Activated naive CD4-positive, alpha-beta T cell treated with anti-CD3 and anti-CD28 coated beads, Interleukin-2, amount 10 ng/mL, durations not matched to agents 7 days and 5 days (primary cell): Measurements from ENCODE around the gene METTL18.
"Not testable (repeated sequence)": the region's sequence is repeated elsewhere in the genome, so short reads cannot be mapped to it uniquely, and the experiment has no call there.

Experiments
- CTCF ChIA-PET: fragments of 350-600 bp; sonication (Branson Sonifier 250); formaldehyde crosslinking; loops from one replicate; lab custom pipeline; 2021; ENCODE audit warnings: antibody characterized with exemption; lab: Charles Lee
- DNase-seq: peaks from one replicate; pipeline ENCODE4 v3.0.0-alpha.2; 2020
- H3K27ac Mint-ChIP-seq: one replicate; pipeline ENCODE4 v1.8.0; 2021; ENCODE audit warnings: mild to moderate bottlenecking, moderate library complexity, mixed read lengths
- H3K27me3 Mint-ChIP-seq: one replicate; pipeline ENCODE4 v1.8.0; 2021; ENCODE audit warnings: mild to moderate bottlenecking, mixed read lengths
- H3K36me3 Mint-ChIP-seq: one replicate; pipeline ENCODE4 v1.8.0; 2021; ENCODE audit warnings: mixed read lengths
- H3K4me1 Mint-ChIP-seq: one replicate; pipeline ENCODE4 v1.8.0; 2021; ENCODE audit warnings: mixed read lengths
- H3K4me3 Mint-ChIP-seq: one replicate; pipeline ENCODE4 v1.8.0; 2021; ENCODE audit warnings: mild to moderate bottlenecking, moderate library complexity, mixed read lengths
- H3K9me3 Mint-ChIP-seq: one replicate; pipeline ENCODE4 v1.8.0; 2021; ENCODE audit warnings: mixed read lengths

The METTL18 gene

DNA sequence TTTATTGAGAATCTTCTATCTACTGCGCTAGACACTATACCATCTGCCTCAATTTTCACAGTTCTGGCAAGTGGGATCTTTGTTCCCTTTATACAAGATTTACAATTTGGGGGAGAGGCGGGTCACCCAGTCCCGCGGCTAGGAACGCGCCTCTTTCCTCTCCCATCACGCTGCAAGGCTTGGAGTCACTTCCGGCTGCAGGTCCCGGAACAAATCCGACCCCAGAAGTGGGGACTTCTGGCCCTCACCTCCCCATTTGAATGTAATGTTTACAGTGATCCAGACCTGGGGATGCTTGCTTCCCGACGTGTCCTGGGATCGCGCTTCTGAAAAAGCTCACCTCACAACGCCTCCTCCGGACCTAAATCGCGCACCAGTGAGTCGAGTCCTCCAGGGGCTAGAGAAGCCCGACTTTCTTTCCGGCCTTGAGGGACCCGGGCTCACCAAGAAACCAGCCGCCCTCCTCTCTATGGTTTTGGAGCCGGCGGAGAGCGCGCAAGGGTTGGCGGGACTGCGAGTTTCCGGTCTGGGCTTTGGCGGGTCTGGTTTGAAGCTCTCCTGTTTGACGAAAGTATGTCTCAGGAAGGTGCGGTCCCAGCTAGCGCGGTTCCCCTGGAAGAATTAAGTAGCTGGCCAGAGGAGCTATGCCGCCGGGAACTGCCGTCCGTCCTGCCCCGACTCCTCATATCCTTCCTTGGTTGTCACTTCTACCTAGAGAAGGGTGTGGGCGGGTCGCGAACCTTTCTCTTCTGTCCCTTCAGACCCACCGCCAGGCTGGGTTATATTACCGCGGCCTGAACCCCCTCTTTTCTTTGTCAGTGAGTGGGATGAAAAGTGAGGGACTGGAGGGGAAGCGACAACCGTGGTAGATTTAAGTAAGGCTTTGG, at the start of gene METTL18:
TSS of gene METTL18 (minus strand) at position 378 of the 887 bp plus-strand sequence. CDS start 1,212 bp downstream, outside the sequence.
- H3K9me3 Mint-ChIP-seq, result no peaks in the 10 kb centered on the region
- CTCF ChIA-PET, result interaction anchor here (0.7 to 1.8 kb wide), 7 partner anchors 15 to 244 kb away, joined by 3 to 6 read pairs (median 4); no protein-coding TSS in a partner anchor
- H3K36me3 Mint-ChIP-seq, result peaks cover 56% of the 10 kb centered on the region
- H3K27ac Mint-ChIP-seq, result peak within 1 kb of the TSS; percentile 92
- peak; percentile 97 for DNase-seq
- peaks cover 4% of the 10 kb centered on the region for H3K27me3 Mint-ChIP-seq
- peaks cover 68% of the 10 kb centered on the region for H3K4me1 Mint-ChIP-seq
- H3K4me3 Mint-ChIP-seq, result peak within 1 kb of the TSS; percentile 91

DNA sequence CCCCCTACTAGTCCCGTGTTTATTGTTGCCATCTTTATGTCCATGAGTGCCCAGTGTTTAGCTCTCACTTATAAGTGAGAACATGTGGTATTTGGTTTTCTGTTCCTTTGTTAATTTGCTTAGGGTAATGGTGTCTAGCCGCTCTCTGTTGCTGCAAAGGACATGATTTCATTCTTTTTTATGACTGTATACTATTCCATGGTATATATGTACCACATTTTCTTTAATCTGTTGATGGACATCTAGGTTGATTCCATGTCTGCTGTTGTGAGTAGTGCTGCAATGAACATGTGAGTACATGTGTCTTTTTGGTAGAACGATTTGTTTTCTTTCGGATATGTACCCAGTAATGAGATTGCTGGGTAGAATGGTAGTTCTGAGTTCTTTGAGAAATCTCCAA, 44.2 kb upstream of the METTL18 start:
- Mint-ChIP-seq H3K9me3 (peaks cover 17% of the 10 kb centered on the region), H3K4me3 (no peak overlapping the region), H3K27ac (no peak overlapping the region), H3K36me3 (peaks cover 76% of the 10 kb centered on the region), H3K27me3 (no peaks in the 10 kb centered on the region), H3K4me1 (no peaks in the 10 kb centered on the region)
- DNase-seq, result no peak
- CTCF ChIA-PET, result no interaction called here

DNA sequence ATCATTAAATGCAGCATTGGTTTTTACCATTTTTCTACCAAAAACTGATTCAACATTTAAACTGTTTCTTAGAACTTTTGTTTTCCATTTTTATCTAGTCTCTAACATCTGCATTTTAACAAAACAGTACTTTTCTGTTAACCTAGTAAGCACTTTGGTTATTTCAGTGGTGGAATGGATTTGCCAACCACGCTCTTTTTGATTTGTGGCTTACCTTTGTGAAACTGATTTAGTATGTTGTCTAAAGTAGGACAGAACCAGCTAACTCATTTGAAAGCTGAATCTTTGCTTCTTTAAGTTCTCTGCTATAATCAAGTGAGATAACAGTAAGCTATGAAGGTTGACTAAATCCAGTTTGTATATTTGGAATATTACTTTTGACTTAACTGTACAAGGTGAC, 41.5 kb upstream of the METTL18 start:
- Mint-ChIP-seq H3K36me3 (peaks cover 70% of the 10 kb centered on the region), H3K9me3 (peaks cover 17% of the 10 kb centered on the region), H3K4me1 (no peaks in the 10 kb centered on the region), H3K4me3 (no peak overlapping the region), H3K27me3 (no peaks in the 10 kb centered on the region), H3K27ac (no peak overlapping the region)
- no peak for DNase-seq
- CTCF ChIA-PET, result no interaction called here

DNA sequence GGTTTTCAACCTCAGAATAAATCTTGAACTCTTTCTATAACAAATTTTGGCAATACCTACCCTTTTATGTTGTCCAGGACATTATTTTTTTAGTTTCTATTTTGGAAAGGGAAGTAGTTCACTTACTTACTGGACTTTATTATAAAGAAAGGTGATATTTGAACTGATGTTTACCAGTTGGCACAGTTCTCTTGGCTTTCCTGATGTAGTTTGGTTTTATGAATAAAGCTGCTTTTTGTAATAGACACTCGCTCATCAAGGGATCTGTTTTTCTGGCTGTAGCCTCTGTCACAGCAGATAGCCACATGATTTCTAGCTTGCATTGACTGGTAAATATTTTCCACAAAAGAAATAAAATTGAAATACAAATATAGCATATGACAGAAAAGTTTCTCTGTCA, 40.9 kb upstream of the METTL18 start:
- DNase-seq, result no peak
- H3K9me3 Mint-ChIP-seq, result peaks cover 17% of the 10 kb centered on the region
- no peak overlapping the region for H3K4me3 Mint-ChIP-seq
- CTCF ChIA-PET, result no interaction called here
- H3K36me3 Mint-ChIP-seq, result peaks cover 69% of the 10 kb centered on the region
- H3K27ac Mint-ChIP-seq, result no peak overlapping the region
- no peaks in the 10 kb centered on the region for H3K27me3 Mint-ChIP-seq
- H3K4me1 Mint-ChIP-seq, result no peaks in the 10 kb centered on the region

DNA sequence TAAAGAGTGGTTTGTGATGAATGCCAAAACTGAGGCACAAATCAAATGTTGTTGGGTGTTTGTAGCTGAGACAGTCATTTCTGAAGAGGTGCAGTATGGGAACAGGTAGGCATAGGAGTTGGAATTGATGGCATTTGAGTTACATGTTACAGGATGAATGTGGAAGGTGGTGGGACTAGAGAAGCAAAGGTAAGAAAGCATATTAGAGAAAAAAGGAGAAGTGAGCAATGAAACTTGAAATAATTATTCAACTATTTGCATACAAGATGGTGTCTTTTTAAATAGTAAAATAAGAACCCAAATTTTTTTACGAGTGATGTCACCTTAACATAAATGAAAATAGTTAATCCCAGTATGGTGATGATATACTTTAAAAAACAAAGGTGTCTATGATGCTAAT, 40.2 kb upstream of the METTL18 start:
- Mint-ChIP-seq H3K27me3 (no peaks in the 10 kb centered on the region), H3K4me3 (no peak overlapping the region), H3K27ac (no peak overlapping the region), H3K4me1 (no peaks in the 10 kb centered on the region), H3K36me3 (peaks cover 67% of the 10 kb centered on the region), H3K9me3 (peaks cover 12% of the 10 kb centered on the region)
- DNase-seq, result no peak
- CTCF ChIA-PET, result no interaction called here

DNA sequence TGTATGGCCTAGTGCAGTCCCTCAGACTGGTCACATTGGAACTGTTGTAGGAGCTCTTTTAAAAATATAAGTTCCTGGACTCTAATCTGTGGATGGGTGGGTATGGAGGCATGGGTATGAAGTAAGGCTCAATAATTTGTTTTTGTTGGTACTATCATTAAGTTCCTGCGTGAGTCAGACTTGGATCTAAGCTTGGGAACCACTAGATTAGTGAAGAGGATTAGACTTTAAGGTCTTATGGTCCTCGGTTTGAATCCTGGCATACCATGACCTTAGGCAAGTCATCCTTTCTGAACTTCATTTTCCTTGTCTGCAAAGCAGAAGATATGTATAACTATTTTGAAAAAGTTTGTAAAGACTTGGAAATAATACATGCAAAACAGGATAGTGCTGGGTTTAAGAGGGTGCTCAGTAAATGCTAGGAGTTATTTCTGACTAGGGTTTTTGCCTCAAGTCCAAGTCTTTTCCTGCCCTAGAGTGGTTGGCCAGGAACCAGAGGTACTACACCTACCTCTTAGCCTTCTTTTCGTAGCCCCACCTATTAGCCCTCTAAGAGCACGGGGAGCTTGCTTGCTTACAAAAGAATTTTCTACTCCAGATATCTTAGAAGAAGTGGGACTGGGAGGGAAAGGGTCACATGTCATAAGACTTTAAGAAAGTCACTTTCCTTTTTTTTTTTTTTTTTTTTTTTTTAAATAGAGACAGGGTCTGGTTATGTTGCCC, 38.6 kb upstream of the METTL18 start:
- H3K27me3 Mint-ChIP-seq, result no peaks in the 10 kb centered on the region
- no peak for DNase-seq
- no peak overlapping the region for H3K4me3 Mint-ChIP-seq
- H3K27ac Mint-ChIP-seq, result no peak overlapping the region
- no peaks in the 10 kb centered on the region for H3K9me3 Mint-ChIP-seq
- no peaks in the 10 kb centered on the region for H3K4me1 Mint-ChIP-seq
- CTCF ChIA-PET, result interaction anchor here (0.7 kb wide), 1 partner anchor 47 kb away, joined by 5 read pairs; no protein-coding TSS in a partner anchor
- peaks cover 60% of the 10 kb centered on the region for H3K36me3 Mint-ChIP-seq

DNA sequence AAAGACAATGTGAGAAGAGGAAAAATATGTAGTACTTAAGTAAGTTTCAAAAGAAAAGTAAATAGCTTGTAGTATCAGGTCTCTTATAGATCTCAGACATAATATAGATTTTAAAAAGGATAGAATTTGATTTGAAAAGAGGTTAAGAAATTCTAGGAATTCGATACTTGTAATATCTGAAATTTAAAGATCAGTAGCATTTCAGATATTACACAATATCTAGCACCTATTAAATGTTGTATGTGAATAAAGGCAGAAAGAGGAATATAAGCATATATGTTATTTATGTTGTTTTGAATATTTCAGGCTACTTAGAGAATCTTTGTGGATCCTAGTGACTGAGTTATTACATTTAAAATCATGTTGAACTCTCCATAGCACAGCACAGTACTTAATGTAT, 35.0 kb upstream of the METTL18 start:
- CTCF ChIA-PET, result no interaction called here
- H3K9me3 Mint-ChIP-seq, result no peaks in the 10 kb centered on the region
- no peak overlapping the region for H3K4me3 Mint-ChIP-seq
- no peak overlapping the region for H3K27ac Mint-ChIP-seq
- H3K36me3 Mint-ChIP-seq, result peaks cover 51% of the 10 kb centered on the region
- DNase-seq, result no peak
- H3K27me3 Mint-ChIP-seq, result no peaks in the 10 kb centered on the region
- no peaks in the 10 kb centered on the region for H3K4me1 Mint-ChIP-seq

DNA sequence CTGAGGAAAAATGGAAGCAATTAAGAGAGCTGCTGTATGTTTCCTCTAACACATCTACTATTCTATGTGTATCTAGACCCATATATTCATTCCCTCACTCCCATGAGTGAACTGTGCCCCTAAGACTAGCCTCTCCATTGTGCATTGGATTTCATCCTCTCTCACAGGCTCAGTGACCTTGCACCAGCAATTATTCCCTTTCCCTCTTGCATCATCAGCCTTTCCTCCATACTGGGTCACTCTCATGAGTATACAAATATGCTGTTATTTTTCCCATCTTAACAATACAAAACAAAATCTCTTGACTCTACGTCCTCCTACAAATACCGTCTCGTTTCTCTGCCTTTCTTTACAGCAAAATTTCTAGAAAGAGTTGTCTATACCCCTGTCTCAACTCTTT, 29.4 kb upstream of the METTL18 start:
- Mint-ChIP-seq H3K27ac (no peak overlapping the region), H3K4me3 (no peak overlapping the region), H3K9me3 (no peaks in the 10 kb centered on the region), H3K27me3 (no peaks in the 10 kb centered on the region), H3K36me3 (peaks cover 37% of the 10 kb centered on the region), H3K4me1 (no peaks in the 10 kb centered on the region)
- CTCF ChIA-PET, result no interaction called here
- DNase-seq, result no peak

DNA sequence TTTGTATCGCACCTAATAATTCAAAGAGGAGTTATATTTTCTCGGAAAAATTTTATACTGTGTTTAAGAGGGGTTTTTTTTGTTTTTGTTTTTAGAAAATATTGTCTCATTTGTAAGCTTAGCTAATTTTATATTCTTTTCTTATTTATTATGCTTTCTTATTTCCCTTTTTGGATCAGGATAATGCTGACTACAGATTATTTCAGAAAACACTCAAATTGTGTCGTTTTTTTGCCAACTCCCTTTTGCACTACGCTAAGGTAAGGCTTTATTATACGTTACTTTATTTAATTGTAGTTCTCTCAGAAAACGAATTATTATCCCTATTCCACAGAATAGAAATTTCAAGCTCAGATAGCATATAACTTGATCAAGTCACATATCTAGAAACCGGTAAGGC, 26.8 kb upstream of the METTL18 start:
- H3K36me3 Mint-ChIP-seq, result peaks cover 40% of the 10 kb centered on the region
- H3K27me3 Mint-ChIP-seq, result no peaks in the 10 kb centered on the region
- no peak overlapping the region for H3K27ac Mint-ChIP-seq
- no peaks in the 10 kb centered on the region for H3K9me3 Mint-ChIP-seq
- no peaks in the 10 kb centered on the region for H3K4me1 Mint-ChIP-seq
- H3K4me3 Mint-ChIP-seq, result no peak overlapping the region
- CTCF ChIA-PET, result interaction anchor here (1.5 kb wide), 1 partner anchor 12 kb away, joined by 7 read pairs; no protein-coding TSS in a partner anchor
- no peak for DNase-seq

DNA sequence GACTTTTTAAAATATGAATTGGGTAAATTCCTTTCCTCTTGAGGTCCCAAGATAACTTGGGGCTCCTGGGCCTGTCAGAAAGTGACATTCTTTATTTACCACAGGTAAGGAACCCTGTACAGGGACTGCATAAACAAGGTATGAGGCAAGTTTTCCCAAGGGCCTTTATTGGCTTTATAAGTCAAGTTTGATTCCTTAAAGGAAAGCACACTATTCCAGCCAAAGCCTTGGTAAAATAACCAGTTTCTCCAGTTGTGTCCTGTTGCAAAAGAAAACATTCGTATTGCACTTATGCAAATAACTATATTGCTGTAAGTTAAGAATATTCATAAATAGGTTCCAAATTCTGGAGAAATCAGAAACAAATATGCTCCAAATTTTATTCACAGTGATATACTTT, 21.9 kb upstream of the METTL18 start:
- CTCF ChIA-PET, result no interaction called here
- H3K27ac Mint-ChIP-seq, result no peak overlapping the region
- H3K36me3 Mint-ChIP-seq, result peaks cover 53% of the 10 kb centered on the region

DNA sequence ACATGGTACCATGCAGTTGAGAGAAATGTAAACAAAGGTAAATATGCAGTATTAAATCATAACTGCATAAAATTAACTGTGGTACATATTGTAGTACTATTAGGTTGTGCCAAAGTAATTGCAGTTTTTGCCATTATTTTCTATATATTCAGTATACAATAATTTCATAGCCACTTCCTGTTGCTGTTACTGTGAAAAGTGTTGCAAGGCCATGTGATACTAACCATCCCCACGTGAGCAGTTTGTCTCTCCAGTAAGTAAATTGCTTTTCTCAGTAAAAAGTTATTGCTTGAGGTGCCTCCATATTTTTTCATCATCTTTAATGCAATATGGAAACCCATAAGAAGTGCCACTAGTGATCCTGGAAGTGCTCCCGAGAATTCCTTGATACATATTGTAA, 19.6 kb upstream of the METTL18 start:
- Mint-ChIP-seq H3K27me3 (no peaks in the 10 kb centered on the region), H3K4me3 (no peak overlapping the region), H3K36me3 (peaks cover 43% of the 10 kb centered on the region), H3K27ac (no peak overlapping the region), H3K4me1 (peaks cover 2% of the 10 kb centered on the region), H3K9me3 (peaks cover 2% of the 10 kb centered on the region)
- CTCF ChIA-PET, result interaction anchor here (0.6 kb wide), 1 partner anchor 59 kb away, joined by 3 read pairs; no protein-coding TSS in a partner anchor
- DNase-seq, result no peak

More for the DNA sequence above, 21.9 kb upstream of the METTL18 start:
- Mint-ChIP-seq H3K27me3 (no peaks in the 10 kb centered on the region), H3K4me1 (peaks cover 2% of the 10 kb centered on the region), H3K9me3 (peaks cover 2% of the 10 kb centered on the region), H3K4me3 (no peak overlapping the region)
- DNase-seq, result no peak

DNA sequence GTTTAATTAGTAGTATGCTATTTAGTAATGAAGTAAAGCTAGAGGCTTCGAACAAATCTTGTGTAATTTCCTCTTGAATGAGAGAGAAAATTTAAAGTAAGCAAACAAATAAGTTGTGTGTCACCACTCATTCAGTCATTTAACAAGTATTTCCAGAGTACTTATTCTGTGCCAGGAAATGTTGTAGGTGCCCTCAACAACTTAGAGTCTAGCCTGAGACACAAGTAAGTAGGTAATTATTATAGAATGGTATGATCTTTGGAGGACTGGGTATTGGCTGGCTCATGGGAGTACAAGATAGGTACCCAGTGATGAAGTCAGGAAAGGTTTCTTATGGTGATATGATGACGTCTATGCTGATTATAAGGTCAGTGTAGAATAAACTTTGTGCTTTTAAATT, 17.4 kb upstream of the METTL18 start:
- Mint-ChIP-seq H3K36me3 (peaks cover 32% of the 10 kb centered on the region), H3K9me3 (peaks cover 2% of the 10 kb centered on the region), H3K27me3 (no peaks in the 10 kb centered on the region), H3K4me3 (no peak overlapping the region), H3K4me1 (peaks cover 2% of the 10 kb centered on the region), H3K27ac (no peak overlapping the region)
- DNase-seq, result no peak
- CTCF ChIA-PET, result interaction anchor here (0.9 kb wide), 1 partner anchor 226 kb away, joined by 3 read pairs; the partner anchor contains the start of gene F5

DNA sequence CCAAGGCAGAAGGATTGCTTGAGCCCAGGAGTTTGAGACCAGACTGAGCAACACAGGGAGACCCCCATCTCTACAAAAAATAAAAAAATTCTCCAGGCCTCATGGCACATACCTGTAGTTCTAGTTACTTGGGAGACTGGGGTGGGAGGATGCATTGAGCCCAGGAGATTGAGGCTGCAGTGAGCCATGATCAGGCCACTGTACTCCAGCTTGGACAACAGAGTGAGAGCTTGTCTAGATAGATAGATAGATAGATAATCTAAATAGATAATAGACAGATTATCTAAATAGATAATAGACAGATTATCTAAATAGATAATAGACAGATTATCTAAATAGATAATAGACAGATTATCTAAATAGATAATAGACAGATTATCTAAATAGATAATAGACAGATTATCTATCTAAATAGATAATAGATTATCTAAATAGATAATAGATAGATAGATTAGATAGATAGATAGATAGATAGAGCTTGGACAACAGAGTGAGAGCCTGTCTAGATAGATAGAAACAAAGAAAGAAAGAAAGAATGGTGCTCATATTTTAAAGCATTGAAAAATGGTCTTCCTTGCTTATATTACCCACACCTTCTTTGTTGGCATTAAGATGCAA, 16.8 kb upstream of the METTL18 start:
- CTCF ChIA-PET, result interaction anchor here (0.9 kb wide), 1 partner anchor 225 kb away, joined by 3 read pairs; the partner anchor contains the start of gene F5
- H3K4me1 Mint-ChIP-seq, H3K27ac Mint-ChIP-seq, DNase-seq, H3K9me3 Mint-ChIP-seq, H3K4me3 Mint-ChIP-seq, H3K27me3 Mint-ChIP-seq: not testable (repeated sequence)
- peaks cover 34% of the 10 kb centered on the region for H3K36me3 Mint-ChIP-seq
